Activated CD4-positive, alpha-beta T cell treated with anti-CD3 and anti-CD28 coated beads, Interleukin-2, amount 10 ng/mL, durations not matched to agents 24 days and 14 days (primary cell): Measurements from ENCODE around the gene RORC. TPM values are rescaled to one million over a fixed set of nuclear protein-coding genes. Genes with fewer than 3 reads are reported as not detected.

ENCODE experiments used
- DNase-seq: peaks from one replicate; pipeline ENCODE4 v3.0.0; 2022
- H3K27ac Mint-ChIP-seq: one replicate; pipeline ENCODE4 v1.8.0; 2022; ENCODE audit warnings: mild to moderate bottlenecking, mixed read lengths
- H3K27me3 Mint-ChIP-seq: one replicate; pipeline ENCODE4 v1.8.0; 2022; ENCODE audit warnings: mixed read lengths
- H3K36me3 Mint-ChIP-seq: one replicate; pipeline ENCODE4 v1.8.0; 2022; ENCODE audit warnings: low read depth, mild to moderate bottlenecking, mixed read lengths
- H3K4me1 Mint-ChIP-seq: one replicate; pipeline ENCODE4 v1.8.0; 2021; ENCODE audit warnings: mixed read lengths
- H3K4me3 Mint-ChIP-seq: one replicate; pipeline ENCODE4 v1.8.0; 2022; ENCODE audit warnings: mild to moderate bottlenecking, moderate library complexity, mixed read lengths
- H3K9me3 Mint-ChIP-seq: one replicate; pipeline ENCODE4 v1.8.0; 2021; ENCODE audit warnings: mixed read lengths
- intact Hi-C: fragments of 100-400 bp; cut with micrococcal nuclease; formaldehyde crosslinking; loops from one replicate; pipeline ENCODE4 v1.15.1; 2023
- total RNA-seq: library from RNA; stranded (reverse); gene quantifications from 2 replicates; pipeline ENCODE4 v1.2.3, GENCODE V29; 2022

The RORC gene
- total RNA-seq, 1 donor from 2014 or later: 1.3 TPM

DNA sequence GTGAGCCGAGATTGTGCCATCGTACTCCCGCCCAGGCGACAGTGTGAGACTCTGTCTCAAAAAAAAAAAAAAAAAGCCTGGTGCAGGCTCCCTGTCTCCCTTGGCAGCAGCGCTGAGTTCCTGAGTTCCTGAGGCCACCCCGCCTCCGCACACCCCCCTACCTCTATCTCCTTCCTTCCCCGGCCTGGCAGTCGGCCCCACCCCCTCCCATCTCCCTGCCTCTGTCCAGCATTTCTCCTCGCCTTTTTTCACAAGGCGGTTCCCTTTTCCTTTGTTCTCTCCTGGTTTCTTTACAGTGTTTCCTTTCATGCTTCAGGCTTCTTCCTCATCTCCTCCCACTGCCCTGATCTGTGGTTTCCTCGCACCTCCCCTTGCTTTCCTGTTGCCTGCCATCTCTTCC lies 2.7 kb downstream of the RORC start:
- intact Hi-C loops: no loop called here
- Mint-ChIP-seq H3K27me3 (no peaks in the 10 kb centered on the region), H3K4me3 (peak overlapping the region; percentile 60), H3K9me3 (no peaks in the 10 kb centered on the region), H3K27ac (peak overlapping the region; percentile 82), H3K4me1 (peaks cover 60% of the 10 kb centered on the region), H3K36me3 (no peaks in the 10 kb centered on the region)
- peak; percentile 70 for DNase-seq

DNA sequence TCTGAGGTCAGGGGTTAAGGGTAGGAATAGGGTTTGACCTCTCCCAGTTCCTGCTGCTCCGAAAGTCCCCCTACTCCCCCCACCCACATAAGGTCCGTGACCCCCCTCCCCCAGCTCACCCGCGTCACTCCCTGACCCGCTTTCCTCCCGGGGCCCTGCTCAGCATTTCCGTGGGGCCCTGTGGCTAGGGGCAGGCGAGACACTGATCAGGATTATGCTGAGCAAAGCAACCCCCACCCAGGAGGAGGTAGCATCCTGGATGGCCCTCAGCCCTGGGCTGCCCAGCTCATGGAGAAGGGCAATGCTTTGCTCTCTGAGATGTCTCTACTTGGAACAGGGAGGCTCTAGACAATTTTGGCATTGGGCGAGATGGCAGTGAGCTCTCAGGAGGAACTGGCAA lies 3.7 kb downstream of the RORC start:
- H3K4me1 Mint-ChIP-seq: peaks cover 57% of the 10 kb centered on the region
- peak overlapping the region; percentile 66 for H3K27ac Mint-ChIP-seq
- H3K4me3 Mint-ChIP-seq: peak overlapping the region; percentile 55
- intact Hi-C loops: no loop called here
- no peaks in the 10 kb centered on the region for H3K9me3 Mint-ChIP-seq
- DNase-seq: no peak
- no peaks in the 10 kb centered on the region for H3K27me3 Mint-ChIP-seq
- no peaks in the 10 kb centered on the region for H3K36me3 Mint-ChIP-seq

DNA sequence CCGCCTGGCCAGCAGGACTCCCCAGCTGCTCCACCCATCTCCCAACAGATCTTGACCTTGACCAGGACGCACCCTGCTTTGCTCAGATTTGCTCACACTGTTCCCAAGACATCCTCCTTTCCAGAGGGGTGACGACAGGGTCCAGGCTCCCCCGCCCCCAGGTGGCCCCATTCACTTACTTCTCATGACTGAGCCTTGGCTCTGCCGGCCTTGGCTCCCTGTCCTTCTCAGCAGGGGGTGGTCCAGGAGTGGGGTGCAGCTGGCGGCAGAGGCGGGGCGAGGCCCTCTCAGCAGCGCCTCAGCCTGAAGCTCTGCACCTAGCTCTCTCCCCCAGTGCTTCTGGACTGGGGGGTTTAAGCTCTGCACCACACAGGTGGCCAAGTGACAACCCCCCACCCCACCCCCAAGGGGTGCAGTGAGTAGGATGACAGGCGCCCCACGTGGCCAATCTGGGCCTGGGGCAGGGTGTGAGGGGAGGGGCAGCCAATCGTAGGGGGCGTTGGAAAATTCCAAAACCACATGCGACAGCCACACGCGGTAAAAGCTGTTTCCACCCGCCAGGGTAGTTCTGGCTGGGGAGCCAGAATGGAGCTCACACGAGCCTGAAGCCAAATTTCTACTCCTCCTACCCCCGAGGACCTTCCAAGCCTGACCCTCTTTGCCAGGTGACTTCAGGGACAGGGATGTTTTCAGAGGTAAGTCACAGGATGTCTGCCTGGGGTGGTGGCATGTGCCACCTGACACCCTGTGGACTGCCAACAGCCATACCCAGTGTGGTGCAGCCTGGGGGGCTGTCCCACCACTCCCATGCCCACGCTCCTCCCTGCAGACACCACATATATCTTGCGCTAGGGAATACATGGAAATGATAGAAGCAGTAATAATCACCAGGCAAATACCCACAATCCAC lies 5.6 kb downstream of the RORC start:
- H3K9me3 Mint-ChIP-seq: no peaks in the 10 kb centered on the region
- DNase-seq: no peak
- intact Hi-C loops: no loop called here
- peak overlapping the region; percentile 57 for H3K27ac Mint-ChIP-seq
- H3K4me3 Mint-ChIP-seq: peak overlapping the region; percentile 28
- H3K27me3 Mint-ChIP-seq: no peaks in the 10 kb centered on the region
- H3K4me1 Mint-ChIP-seq: peaks cover 65% of the 10 kb centered on the region
- no peaks in the 10 kb centered on the region for H3K36me3 Mint-ChIP-seq

DNA sequence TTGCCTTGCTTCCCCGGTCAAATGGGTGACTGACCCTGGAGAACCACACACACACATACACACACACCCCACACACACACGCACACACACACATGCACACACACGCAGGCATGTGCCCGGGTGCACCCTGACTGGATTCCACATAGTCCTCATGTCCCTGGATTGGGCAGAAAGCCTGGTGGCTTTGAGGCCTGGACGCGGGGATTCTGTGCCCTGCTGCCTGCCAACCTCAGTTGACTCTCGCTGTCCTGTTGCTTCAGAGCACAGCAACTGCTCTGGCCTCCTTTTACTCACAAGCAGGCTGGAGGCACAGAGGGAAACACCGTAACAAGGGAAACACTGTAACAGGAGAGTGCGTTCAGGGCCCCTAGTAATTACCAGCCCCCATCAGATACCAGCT lies 6.4 kb downstream of the RORC start:
- intact Hi-C loops: no loop called here
- Mint-ChIP-seq H3K27me3 (no peaks in the 10 kb centered on the region), H3K9me3 (no peaks in the 10 kb centered on the region), H3K4me1 (peaks cover 67% of the 10 kb centered on the region), H3K36me3 (no peaks in the 10 kb centered on the region), H3K27ac (no peak overlapping the region), H3K4me3 (peak overlapping the region; percentile 15)
- DNase-seq: no peak

DNA sequence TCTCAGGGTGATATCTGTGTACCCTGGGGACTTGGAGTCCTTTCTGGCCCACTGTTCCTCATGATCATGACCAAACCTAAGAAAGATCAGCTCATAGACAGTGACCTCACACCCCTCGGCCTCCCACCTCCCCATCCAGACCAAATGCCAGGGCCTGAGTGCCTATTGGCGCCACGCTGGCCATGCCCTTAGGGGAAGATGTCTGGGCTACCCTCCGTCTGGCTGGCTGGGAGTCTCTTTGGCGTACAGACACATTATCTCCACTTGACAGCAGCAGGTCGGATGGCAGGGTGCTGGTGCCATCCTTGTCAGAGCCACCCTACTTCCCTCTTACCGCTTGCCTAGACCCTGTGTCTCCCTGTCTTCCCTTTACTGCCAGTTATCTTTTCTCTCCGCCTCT lies 8.4 kb downstream of the RORC start:
- no peak for DNase-seq
- Mint-ChIP-seq H3K4me3 (no peak overlapping the region), H3K27ac (peak overlapping the region; percentile 58), H3K4me1 (peaks cover 55% of the 10 kb centered on the region), H3K9me3 (no peaks in the 10 kb centered on the region), H3K36me3 (no peaks in the 10 kb centered on the region), H3K27me3 (no peaks in the 10 kb centered on the region)
- intact Hi-C loops: loop anchor here (2.0 kb wide), 2 partner anchors 14 to 32 kb away; partner anchors contain the start of gene TDRKH

DNA sequence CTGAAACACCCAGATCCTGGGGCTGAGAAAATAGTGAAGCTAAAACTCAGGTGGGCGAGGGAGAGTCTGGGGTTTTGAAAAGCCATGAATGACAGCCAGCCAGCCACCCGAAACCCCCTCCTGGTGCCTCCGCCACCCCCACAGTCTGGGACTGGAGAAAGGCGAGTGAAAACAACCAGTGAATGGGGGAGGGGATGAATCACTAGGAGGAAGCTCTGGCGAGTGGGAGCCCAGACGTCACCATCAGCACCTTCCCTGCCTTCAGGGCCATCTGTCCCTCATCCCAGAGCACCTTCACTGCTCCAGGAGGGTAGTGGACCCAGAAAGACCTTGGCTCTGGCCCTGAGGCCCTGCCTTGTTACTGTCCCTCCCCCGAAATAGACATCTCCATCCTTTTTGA lies 9.2 kb downstream of the RORC start:
- H3K27ac Mint-ChIP-seq: peak overlapping the region; percentile 72
- H3K4me3 Mint-ChIP-seq: peak overlapping the region; percentile 42
- no peaks in the 10 kb centered on the region for H3K27me3 Mint-ChIP-seq
- peak; percentile 68 for DNase-seq
- H3K9me3 Mint-ChIP-seq: no peaks in the 10 kb centered on the region
- no peaks in the 10 kb centered on the region for H3K36me3 Mint-ChIP-seq
- H3K4me1 Mint-ChIP-seq: peaks cover 49% of the 10 kb centered on the region
- intact Hi-C loops: loop anchor here (2.0 kb wide), 2 partner anchors 14 to 32 kb away; partner anchors contain the start of gene TDRKH

DNA sequence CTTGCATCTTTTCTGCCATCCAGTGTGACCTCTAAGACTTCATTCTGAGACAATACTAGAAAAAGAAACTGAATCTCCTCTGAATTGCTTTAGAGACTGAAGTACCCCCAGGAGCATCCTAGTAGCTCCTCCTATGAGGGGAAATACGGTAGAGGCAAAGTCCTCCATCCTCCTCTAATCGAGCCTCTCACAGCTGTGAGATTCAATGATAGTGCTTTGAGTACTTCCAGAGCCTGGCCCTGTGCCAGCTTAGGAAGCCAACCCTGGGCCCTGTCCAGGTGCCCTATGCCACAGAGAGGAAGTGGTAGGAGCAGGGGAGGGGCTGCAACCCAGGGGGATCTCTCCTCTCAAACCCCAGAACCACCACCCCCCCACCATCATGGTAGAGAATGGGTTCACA lies 10.7 kb downstream of the RORC start:
- H3K36me3 Mint-ChIP-seq: no peaks in the 10 kb centered on the region
- DNase-seq: peak; percentile 68
- no peaks in the 10 kb centered on the region for H3K9me3 Mint-ChIP-seq
- H3K4me3 Mint-ChIP-seq: no peak overlapping the region
- H3K4me1 Mint-ChIP-seq: peaks cover 55% of the 10 kb centered on the region
- intact Hi-C loops: no loop called here
- H3K27me3 Mint-ChIP-seq: no peaks in the 10 kb centered on the region
- H3K27ac Mint-ChIP-seq: peak overlapping the region; percentile 8

DNA sequence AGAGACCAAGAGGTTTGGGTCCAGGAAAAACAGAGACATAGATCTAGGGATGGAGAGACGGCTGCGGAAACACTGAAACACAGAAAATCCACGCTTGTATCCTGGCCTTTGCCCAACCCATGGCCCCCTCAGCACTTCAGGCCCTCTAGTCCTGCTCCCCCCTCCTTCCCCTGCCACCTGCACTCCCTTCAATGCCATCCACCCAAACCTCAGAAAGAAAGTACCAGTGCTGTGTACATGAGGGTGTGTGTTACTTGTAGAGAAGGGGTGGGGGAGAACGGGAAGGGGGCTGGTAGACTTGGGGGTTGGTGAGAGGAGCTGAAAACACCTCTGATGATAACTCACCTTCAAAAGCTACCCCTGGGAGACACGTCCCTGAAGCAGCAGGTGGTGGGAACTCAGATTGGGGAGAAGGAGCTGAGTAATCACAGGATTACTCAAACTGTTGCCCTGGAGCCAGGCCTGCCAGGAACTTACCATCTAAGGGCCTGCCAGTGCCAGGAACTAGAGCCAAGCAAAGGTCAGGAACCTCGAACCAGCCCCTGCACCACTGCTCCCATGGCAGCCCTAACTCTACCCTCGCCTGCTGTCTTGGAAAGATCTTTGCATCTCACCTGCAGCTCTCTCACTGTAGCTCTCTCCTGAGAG lies 11.5 kb downstream of the RORC start:
- H3K4me1 Mint-ChIP-seq: peaks cover 57% of the 10 kb centered on the region
- no peaks in the 10 kb centered on the region for H3K9me3 Mint-ChIP-seq
- peak overlapping the region; percentile 2 for H3K4me3 Mint-ChIP-seq
- DNase-seq: no peak
- H3K27ac Mint-ChIP-seq: no peak overlapping the region
- H3K36me3 Mint-ChIP-seq: no peaks in the 10 kb centered on the region
- H3K27me3 Mint-ChIP-seq: no peaks in the 10 kb centered on the region
- intact Hi-C loops: no loop called here

DNA sequence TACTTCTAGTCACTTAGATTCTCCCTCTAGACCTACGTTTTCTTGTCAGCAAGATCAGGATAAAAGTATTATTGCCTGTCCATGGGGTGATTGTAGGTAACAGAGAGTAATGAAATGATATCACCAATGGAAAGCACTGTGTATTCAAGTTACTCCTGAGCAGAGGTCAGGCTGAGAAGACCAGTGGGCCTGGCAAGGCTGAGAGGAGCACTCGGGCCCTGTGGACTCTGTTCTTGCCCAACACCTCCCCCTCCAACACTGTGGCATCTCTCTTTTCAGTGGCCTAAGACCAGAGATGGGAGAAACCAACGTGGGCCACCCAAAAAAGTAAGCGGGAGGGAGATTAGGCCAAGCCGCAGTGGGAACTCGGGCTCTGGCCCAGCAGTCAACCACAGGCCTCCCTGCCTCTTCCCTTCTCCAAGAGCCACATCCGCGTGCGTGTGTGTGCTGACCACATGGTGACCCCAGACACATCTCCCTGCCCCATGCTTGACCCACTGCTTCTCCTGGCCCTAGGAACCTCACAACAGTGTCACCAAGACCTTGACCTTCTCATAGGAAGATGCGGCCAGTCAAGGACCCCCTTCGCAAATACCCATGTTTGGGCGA lies 12.3 kb downstream of the RORC start:
- peaks cover 54% of the 10 kb centered on the region for H3K4me1 Mint-ChIP-seq
- no peaks in the 10 kb centered on the region for H3K27me3 Mint-ChIP-seq
- no peaks in the 10 kb centered on the region for H3K36me3 Mint-ChIP-seq
- H3K4me3 Mint-ChIP-seq: no peak overlapping the region
- no peak overlapping the region for H3K27ac Mint-ChIP-seq
- no peak for DNase-seq
- intact Hi-C loops: no loop called here
- no peaks in the 10 kb centered on the region for H3K9me3 Mint-ChIP-seq

DNA sequence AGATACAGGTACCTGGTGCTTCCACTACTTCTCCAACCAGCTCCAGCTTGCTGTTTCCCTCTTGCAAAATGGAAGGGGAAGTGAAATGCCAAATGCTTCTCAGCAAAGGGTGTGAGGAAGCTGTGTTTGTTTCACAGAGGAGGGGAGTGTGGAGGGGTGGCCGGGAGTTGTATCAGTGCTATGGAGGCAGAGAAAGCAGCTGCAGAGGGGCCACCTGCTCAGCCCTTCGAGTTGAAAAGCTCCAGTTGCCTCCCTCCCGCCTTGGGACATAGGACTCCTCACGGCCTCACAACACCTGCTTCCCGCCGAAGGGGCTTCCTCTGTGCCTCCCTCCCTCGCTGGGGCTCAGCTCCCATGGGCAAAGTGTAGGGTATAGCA lies 14.3 kb downstream of the RORC start:
- H3K4me3 Mint-ChIP-seq: no peak overlapping the region

DNA sequence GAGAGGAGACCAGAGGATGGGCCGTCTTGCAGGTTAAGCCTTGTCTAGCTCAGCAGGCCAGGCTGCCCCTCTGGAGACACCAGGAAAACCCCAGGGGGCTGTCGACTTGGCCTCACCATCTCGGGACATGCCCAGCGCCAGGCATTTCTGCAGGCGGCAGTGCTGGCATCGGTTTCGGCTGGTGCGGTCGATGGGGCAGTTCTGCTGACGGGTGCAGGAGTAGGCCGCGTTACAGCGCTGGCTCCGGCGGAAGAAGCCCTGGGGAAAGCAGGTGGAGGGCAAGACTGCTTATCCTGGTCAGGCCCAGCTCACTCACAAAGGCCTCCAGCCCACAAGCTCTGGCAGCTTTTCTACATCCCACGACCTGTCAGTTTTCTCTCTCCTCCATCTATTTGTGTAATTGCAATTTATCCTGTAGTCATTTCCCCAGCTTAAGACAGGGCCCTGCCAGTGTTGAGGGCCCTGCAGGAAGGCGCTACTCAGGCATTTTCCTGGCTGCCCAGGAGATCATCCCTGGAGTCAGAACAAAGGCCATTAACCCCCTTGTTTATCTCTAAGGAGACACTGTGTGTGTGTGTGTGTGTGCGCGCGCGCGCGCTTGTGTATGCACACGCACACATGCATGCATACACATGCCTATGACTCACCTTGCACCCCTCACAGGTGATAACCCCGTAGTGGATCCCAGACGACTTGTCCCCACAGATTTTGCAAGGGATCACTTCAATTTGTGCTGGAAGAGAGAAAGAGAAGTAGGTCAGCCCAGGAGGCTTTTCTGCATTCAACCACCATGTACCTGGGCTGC lies 14.9 kb downstream of the RORC start:
- H3K27ac Mint-ChIP-seq: no peak overlapping the region
- H3K36me3 Mint-ChIP-seq: no peaks in the 10 kb centered on the region
- intact Hi-C loops: no loop called here
- H3K27me3 Mint-ChIP-seq: no peaks in the 10 kb centered on the region
- H3K4me1 Mint-ChIP-seq: peaks cover 40% of the 10 kb centered on the region
- no peak overlapping the region for H3K4me3 Mint-ChIP-seq
- DNase-seq: no peak
- H3K9me3 Mint-ChIP-seq: no peaks in the 10 kb centered on the region

More for the DNA sequence above, 14.3 kb downstream of the RORC start:
- no peak for DNase-seq
- H3K27ac Mint-ChIP-seq: peak overlapping the region; percentile 16
- H3K4me1 Mint-ChIP-seq: peaks cover 44% of the 10 kb centered on the region
- no peaks in the 10 kb centered on the region for H3K36me3 Mint-ChIP-seq
- H3K9me3 Mint-ChIP-seq: no peaks in the 10 kb centered on the region
- no peaks in the 10 kb centered on the region for H3K27me3 Mint-ChIP-seq
- intact Hi-C loops: no loop called here

DNA sequence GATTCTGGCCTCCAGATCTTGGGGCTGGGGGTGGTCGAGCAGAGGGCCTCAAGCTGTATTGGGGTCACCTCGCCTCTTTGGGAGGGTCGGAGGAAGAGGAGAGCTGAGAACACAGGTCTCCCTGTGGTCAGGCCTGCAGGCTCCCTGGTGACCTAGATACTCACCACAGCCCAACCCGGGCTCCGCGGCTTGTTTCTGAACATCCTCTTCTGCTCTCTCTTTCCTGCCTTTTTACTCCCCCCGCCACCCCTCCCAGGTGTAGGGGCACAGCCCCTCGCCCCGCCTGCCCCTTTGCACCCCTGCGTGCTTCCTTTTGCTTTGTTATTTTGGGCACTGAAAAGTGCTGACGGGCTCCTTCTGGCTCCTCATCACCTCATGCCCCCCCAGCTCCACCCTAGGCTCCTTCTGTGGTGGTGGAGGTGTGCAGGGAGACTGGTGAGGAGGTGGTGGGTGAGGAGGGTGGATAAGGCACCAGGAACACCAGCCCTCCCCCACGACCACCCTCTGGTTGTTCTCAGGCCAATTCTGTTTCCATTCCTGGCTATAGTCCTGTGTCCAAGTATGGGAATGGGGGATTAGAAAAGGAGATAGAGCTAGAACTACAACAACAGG lies 15.8 kb downstream of the RORC start:
- Mint-ChIP-seq H3K27me3 (no peaks in the 10 kb centered on the region), H3K27ac (peak overlapping the region; percentile 30), H3K4me3 (peak overlapping the region; percentile 18), H3K4me1 (peaks cover 31% of the 10 kb centered on the region), H3K36me3 (no peaks in the 10 kb centered on the region), H3K9me3 (no peaks in the 10 kb centered on the region)
- DNase-seq: peak; percentile 78
- intact Hi-C loops: no loop called here

DNA sequence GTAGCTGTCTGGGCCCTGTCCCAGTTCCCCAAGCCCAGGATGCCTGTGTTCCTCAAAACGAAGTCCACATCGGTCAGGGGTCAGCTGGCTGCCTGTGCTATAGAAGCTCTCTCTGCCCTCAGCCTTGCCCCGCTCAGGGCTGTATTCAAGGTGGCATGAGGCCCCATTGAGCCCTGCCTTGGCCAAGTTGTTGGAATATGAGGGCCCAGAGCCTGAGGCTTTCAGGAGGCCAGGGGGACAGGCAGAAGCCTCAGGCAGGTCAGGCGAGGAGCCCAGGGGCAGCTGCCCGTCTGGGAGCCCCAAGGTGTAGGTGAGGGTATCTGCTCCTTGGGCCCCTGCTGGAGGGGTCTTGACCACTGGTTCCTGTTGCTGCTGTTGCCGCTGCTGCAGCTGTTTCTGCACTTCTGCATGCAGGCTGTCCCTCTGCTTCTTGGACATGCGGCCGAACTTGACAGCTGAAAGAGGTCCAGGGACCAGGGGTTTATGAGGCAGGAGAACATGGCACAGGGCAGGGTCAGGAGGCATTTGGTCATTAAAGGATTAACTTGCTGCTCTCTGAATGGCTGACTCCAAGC lies 16.5 kb downstream of the RORC start:
- Mint-ChIP-seq H3K9me3 (no peaks in the 10 kb centered on the region), H3K4me1 (peaks cover 23% of the 10 kb centered on the region), H3K27me3 (no peaks in the 10 kb centered on the region), H3K36me3 (no peaks in the 10 kb centered on the region), H3K4me3 (no peak overlapping the region), H3K27ac (no peak overlapping the region)
- no peak for DNase-seq
- intact Hi-C loops: no loop called here
